Liver (tissue), 9 donors: ENCODE data around the gene TMF1. TPM values are rescaled to one million over a fixed set of nuclear protein-coding genes. Genes with fewer than 3 reads are reported as not detected.

Experiments used
- DNase-seq: peaks from one replicate; pipeline ENCODE4 v3.0.0-alpha.2; 2017; ENCODE audit warnings: low spot score
- H3K27ac ChIP-seq, 2 donors: one replicate each; pipeline ENCODE4 v1.7.0; 2013; ENCODE audit warnings: inconsistent platforms in 2 of 2, low read length in 2 of 2, control low read depth in 1 of 2, low read depth in 1 of 2, mild to moderate bottlenecking in 1 of 2
- H3K27me3 ChIP-seq, 4 donors: one replicate each; pipeline versions ENCODE4 v1.6.1 to v1.7.0; 2013; ENCODE audit warnings: low read length in 3 of 4, inconsistent platforms in 1 of 4, mild to moderate bottlenecking in 1 of 4, moderate library complexity in 1 of 4; ENCODE audit not compliant: control insufficient read depth in 4 of 4, insufficient read depth in 4 of 4
- H3K36me3 ChIP-seq, 4 donors: one replicate each; pipeline versions ENCODE4 v1.6.1 to v1.7.0; 2013; ENCODE audit warnings: low read length in 3 of 4, mild to moderate bottlenecking in 3 of 4, low read depth in 1 of 4, moderate library complexity in 1 of 4; ENCODE audit not compliant: control insufficient read depth in 4 of 4, insufficient read depth in 3 of 4
- H3K4me1 ChIP-seq, 4 donors: one replicate each; pipeline versions ENCODE4 v1.6.1 to v1.7.0; 2013; ENCODE audit warnings: low read length in 3 of 4, mild to moderate bottlenecking in 3 of 4, moderate library complexity in 1 of 4; ENCODE audit not compliant: control insufficient read depth in 4 of 4, insufficient read depth in 4 of 4
- H3K4me3 ChIP-seq, 3 donors: one replicate each; pipeline versions ENCODE4 v1.6.1 to v1.7.0; 2013; ENCODE audit warnings: low read length in 3 of 3, control low read depth in 1 of 3, low read depth in 1 of 3, mild to moderate bottlenecking in 1 of 3
- H3K9ac ChIP-seq, 2 donors: one replicate each; pipeline ENCODE4 v1.7.0; 2013; ENCODE audit warnings: low read length in 2 of 2, mild to moderate bottlenecking in 2 of 2, moderate library complexity in 2 of 2, control low read depth in 1 of 2, low read depth in 1 of 2
- H3K9me3 ChIP-seq, 4 donors: one replicate each; pipeline versions ENCODE4 v1.6.1 to v1.7.0; 2013; ENCODE audit warnings: low read length in 3 of 4; ENCODE audit not compliant: control insufficient read depth in 4 of 4
- EGR1 ChIP-seq, 2 donors: IDR thresholded peaks; 2 replicates each; pipeline ENCODE4 v1.6.1; 2016 to 2018; ENCODE audit warnings: antibody characterized with exemption in 2 of 2, low read depth in 2 of 2
- GABPA ChIP-seq, 2 donors: IDR thresholded peaks in 1 of 2; conservative IDR thresholded peaks in 1 of 2; 2 replicates each; pipeline ENCODE4 v1.6.1; 2016; ENCODE audit warnings: antibody characterized with exemption in 2 of 2, mild to moderate bottlenecking in 1 of 2, moderate library complexity in 1 of 2
- HNF4G ChIP-seq: IDR thresholded peaks from 2 replicates; pipeline ENCODE4 v1.6.1; 2016; ENCODE audit warnings: antibody characterized with exemption
- JUND ChIP-seq, 2 donors: IDR thresholded peaks; 2 replicates each; pipeline ENCODE4 v1.6.1; 2016; ENCODE audit warnings: antibody characterized with exemption in 2 of 2
- NR2F2 ChIP-seq: IDR thresholded peaks from 2 replicates; pipeline ENCODE4 v1.6.1; 2016; ENCODE audit warnings: antibody characterized with exemption
- RXRA ChIP-seq, 2 donors: IDR thresholded peaks; 2 replicates each; pipeline ENCODE4 v1.6.1; 2017 to 2018; ENCODE audit warnings: antibody characterized with exemption in 2 of 2, mild to moderate bottlenecking in 1 of 2
- SP1 ChIP-seq: IDR thresholded peaks from 2 replicates; pipeline ENCODE4 v1.6.1; 2018; ENCODE audit warnings: antibody characterized with exemption, mild to moderate bottlenecking
- TAF1 ChIP-seq: conservative IDR thresholded peaks from 2 replicates; pipeline ENCODE4 v1.6.1; 2016; ENCODE audit warnings: antibody characterized with exemption, mild to moderate bottlenecking
- YY1 ChIP-seq: IDR thresholded peaks from 2 replicates; pipeline ENCODE4 v1.6.1; 2016; ENCODE audit warnings: antibody characterized with exemption, mild to moderate bottlenecking
- WGBS: extraction: QIAGEN DNeasy Blood & Tissue Kit; methylation state at CpG from one replicate; pipeline ENCODE4 v1.1.7; 2013; 5-methylcytosine and 5-hydroxymethylcytosine counted together
- polyA plus RNA-seq, 2 donors: library from polyadenylated mRNA; stranded (reverse) in 1 of 2; unstranded in 1 of 2; fragments of 200-250 nt in 1 of 2; fragments of >200 nt in 1 of 2; fragmentation: Nextera tagmentation in 1 of 2; extraction: Ambion mirVana in 1 of 2; gene quantifications; one replicate each; pipeline versions ENCODE4 v1.2.1 to v1.2.3, GENCODE V29; 2013 to 2015
- total RNA-seq, 2 donors: library from RNA; depleted of rRNA; stranded (reverse); fragments of >200 nt; gene quantifications; one replicate each; pipeline ENCODE4 v1.2.3, GENCODE V29; 2014
- TF ChIP-seq, protein P1 (sequence below): fragments of 150-350 bp; IDR thresholded peaks from 2 replicates; pipeline ENCODE4 v1.5.1; 2017; ENCODE audit warnings: improper control_type of control experiment, low read depth, low read length; ENCODE audit not compliant: missing input control
- TF ChIP-seq, protein P2 (sequence below): IDR thresholded peaks from 2 replicates; pipeline ENCODE4 v1.6.1; 2016; ENCODE audit warnings: antibody characterized with exemption
- TF ChIP-seq, protein P3 (sequence below): IDR thresholded peaks from 2 replicates; pipeline ENCODE4 v1.6.1; 2016; ENCODE audit warnings: antibody characterized with exemption, mild to moderate bottlenecking
- TF ChIP-seq, protein P4 (sequence below): IDR thresholded peaks from 2 replicates; pipeline ENCODE4 v1.6.1; 2016; ENCODE audit warnings: antibody characterized with exemption
- donor health status: healthy.
- donor health status: healthy.
- donor health status: healthy.
- donor health status: healthy.
- donor health status: healthy.

TMF1 gene
- total and polyA plus RNA-seq, 4 donors: 5.5 to 19.4 (median 8.6) TPM

DNA sequence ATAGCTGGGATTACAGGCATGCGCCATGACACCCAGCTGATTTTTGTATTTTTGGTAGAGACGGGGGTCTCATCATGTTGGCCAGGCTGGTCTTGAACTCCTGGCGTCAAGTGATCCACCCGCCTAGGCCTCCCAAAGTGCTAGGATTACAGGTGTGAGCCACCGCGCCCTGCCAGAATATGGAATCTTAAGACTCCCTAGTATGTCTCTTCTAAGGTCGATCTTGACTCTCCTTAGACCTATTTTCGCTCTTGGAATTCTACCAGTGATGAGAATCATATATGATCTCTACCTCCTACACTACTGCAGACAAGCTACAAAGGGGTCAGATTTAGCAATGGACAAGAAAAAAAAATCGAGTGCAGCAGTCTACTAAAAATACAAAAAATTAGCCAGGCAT lies 19.4 kb downstream of the TMF1 start:
- WGBS: 98% methylated on average over 9 of the region's 9 CpGs
- Histone ChIP-seq H3K9me3 (no peaks in the 10 kb centered on the region), H3K4me1 (no peaks in the 10 kb centered on the region), H3K27ac (no peak overlapping the region), H3K27me3 (no peaks in the 10 kb centered on the region), H3K9ac (no peak overlapping the region), H3K36me3 (peaks cover 15 to 54% (median 53%) of the 10 kb centered on the region in 4 donors), H3K4me3 (no peak overlapping the region)
- DNase-seq: no peak
- TF ChIP-seq RXRA (IDR thresholded peaks at IDR 0.05): no peak
- no peak for TF ChIP-seq EGR1 (IDR thresholded peaks at IDR 0.05; ENCODE audit: low read depth in 2 of 2)
- no peak for TF ChIP-seq GABPA (IDR thresholded peaks at IDR 0.05 in 1 of 2, conservative IDR thresholded peaks at IDR 0.05 in 1 of 2)
- TF ChIP-seq, protein P1, sequence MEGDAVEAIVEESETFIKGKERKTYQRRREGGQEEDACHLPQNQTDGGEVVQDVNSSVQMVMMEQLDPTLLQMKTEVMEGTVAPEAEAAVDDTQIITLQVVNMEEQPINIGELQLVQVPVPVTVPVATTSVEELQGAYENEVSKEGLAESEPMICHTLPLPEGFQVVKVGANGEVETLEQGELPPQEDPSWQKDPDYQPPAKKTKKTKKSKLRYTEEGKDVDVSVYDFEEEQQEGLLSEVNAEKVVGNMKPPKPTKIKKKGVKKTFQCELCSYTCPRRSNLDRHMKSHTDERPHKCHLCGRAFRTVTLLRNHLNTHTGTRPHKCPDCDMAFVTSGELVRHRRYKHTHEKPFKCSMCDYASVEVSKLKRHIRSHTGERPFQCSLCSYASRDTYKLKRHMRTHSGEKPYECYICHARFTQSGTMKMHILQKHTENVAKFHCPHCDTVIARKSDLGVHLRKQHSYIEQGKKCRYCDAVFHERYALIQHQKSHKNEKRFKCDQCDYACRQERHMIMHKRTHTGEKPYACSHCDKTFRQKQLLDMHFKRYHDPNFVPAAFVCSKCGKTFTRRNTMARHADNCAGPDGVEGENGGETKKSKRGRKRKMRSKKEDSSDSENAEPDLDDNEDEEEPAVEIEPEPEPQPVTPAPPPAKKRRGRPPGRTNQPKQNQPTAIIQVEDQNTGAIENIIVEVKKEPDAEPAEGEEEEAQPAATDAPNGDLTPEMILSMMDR: no peak
- TF ChIP-seq, protein P2, sequence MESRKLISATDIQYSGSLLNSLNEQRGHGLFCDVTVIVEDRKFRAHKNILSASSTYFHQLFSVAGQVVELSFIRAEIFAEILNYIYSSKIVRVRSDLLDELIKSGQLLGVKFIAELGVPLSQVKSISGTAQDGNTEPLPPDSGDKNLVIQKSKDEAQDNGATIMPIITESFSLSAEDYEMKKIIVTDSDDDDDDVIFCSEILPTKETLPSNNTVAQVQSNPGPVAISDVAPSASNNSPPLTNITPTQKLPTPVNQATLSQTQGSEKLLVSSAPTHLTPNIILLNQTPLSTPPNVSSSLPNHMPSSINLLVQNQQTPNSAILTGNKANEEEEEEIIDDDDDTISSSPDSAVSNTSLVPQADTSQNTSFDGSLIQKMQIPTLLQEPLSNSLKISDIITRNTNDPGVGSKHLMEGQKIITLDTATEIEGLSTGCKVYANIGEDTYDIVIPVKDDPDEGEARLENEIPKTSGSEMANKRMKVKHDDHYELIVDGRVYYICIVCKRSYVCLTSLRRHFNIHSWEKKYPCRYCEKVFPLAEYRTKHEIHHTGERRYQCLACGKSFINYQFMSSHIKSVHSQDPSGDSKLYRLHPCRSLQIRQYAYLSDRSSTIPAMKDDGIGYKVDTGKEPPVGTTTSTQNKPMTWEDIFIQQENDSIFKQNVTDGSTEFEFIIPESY: no peak
- TF ChIP-seq JUND (IDR thresholded peaks at IDR 0.05): no peak

DNA sequence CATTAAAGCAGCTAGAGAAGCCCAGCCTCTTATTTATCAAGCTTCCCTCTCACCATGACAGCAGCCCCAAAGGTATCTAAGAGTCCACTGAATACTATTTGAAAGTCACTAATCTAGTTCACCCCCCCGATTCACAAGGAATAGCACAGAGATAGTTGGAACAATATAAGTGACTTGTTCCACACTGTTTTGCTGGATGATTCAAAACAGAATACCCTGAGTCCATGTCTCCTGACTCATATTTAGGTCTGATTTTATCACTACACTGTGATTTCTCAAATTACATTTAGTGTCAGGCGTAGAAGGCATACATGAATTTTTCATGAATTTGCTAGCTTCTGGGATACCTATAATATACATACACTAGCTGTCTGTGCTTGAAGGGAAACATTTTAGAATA lies 20.0 kb downstream of the TMF1 start:
- Histone ChIP-seq H3K27me3 (no peaks in the 10 kb centered on the region), H3K36me3 (peaks cover 15 to 55% (median 53%) of the 10 kb centered on the region in 4 donors), H3K27ac (no peak overlapping the region), H3K9me3 (no peaks in the 10 kb centered on the region), H3K9ac (no peak overlapping the region), H3K4me1 (no peaks in the 10 kb centered on the region), H3K4me3 (no peak overlapping the region)
- 96% methylated on average over 2 of the region's 2 CpGs for WGBS
- TF ChIP-seq HNF4G (no peak), RXRA (IDR thresholded peaks at IDR 0.05) (no peak), NR2F2 (no peak), SP1 (no peak), EGR1 (IDR thresholded peaks at IDR 0.05; ENCODE audit: low read depth in 2 of 2) (no peak), TAF1 (no peak), YY1 (no peak)
- TF ChIP-seq, protein P2: no peak
- TF ChIP-seq, protein P3, sequence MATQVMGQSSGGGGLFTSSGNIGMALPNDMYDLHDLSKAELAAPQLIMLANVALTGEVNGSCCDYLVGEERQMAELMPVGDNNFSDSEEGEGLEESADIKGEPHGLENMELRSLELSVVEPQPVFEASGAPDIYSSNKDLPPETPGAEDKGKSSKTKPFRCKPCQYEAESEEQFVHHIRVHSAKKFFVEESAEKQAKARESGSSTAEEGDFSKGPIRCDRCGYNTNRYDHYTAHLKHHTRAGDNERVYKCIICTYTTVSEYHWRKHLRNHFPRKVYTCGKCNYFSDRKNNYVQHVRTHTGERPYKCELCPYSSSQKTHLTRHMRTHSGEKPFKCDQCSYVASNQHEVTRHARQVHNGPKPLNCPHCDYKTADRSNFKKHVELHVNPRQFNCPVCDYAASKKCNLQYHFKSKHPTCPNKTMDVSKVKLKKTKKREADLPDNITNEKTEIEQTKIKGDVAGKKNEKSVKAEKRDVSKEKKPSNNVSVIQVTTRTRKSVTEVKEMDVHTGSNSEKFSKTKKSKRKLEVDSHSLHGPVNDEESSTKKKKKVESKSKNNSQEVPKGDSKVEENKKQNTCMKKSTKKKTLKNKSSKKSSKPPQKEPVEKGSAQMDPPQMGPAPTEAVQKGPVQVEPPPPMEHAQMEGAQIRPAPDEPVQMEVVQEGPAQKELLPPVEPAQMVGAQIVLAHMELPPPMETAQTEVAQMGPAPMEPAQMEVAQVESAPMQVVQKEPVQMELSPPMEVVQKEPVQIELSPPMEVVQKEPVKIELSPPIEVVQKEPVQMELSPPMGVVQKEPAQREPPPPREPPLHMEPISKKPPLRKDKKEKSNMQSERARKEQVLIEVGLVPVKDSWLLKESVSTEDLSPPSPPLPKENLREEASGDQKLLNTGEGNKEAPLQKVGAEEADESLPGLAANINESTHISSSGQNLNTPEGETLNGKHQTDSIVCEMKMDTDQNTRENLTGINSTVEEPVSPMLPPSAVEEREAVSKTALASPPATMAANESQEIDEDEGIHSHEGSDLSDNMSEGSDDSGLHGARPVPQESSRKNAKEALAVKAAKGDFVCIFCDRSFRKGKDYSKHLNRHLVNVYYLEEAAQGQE: no peak
- TF ChIP-seq, protein P1: no peak
- TF ChIP-seq, protein P4, sequence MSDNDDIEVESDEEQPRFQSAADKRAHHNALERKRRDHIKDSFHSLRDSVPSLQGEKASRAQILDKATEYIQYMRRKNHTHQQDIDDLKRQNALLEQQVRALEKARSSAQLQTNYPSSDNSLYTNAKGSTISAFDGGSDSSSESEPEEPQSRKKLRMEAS: no peak
- no peak for DNase-seq
